GM12878 (cell line): ENCODE data around the gene C1QL4. TPM values are rescaled to one million over a fixed set of nuclear protein-coding genes. Genes with fewer than 3 reads are reported as not detected.
A peak's percentile ranks its signal among the peaks of the same experiment; 100 is the strongest.

Experiments
- ATAC-seq: fragments of 200-7000 bp; cut with Tn5 transposase; 3 replicates; pipeline ENCODE4 v1.9.1; 2020; ENCODE audit warnings: mild to moderate bottlenecking, moderate library complexity
- BruUV-seq: library from RNA; stranded (reverse); fragments of 400-500 nt; replicated peaks from 2 replicates; lab custom pipeline; 2021; lab: Mats Ljungman, UMichigan
- CTCF ChIA-PET: fragments of 300-600 bp; sonication (Branson Sonifier 250); formaldehyde crosslinking; extraction: SDS; loops from one replicate; lab custom pipeline; 2021; ENCODE audit warnings: inconsistent platforms; lab: Yijun Ruan, JAX
- POLR2A ChIA-PET: fragments of 350-600 bp; formaldehyde crosslinking; extraction: SDS; loops from one replicate; lab custom pipeline; 2021; ENCODE audit warnings: inconsistent platforms; lab: Charles Lee
- RAD21 ChIA-PET: fragments of 300-600 bp; sonication (Branson Sonifier 250); formaldehyde crosslinking; loops from one replicate; lab custom pipeline; 2023; ENCODE audit warnings: antibody characterized with exemption; ENCODE audit not compliant: unreplicated experiment; lab: Charles Lee
- SMC1A ChIA-PET: fragments of 300-600 bp; sonication (Branson Sonifier 250); formaldehyde crosslinking; loops from one replicate; lab custom pipeline; 2023; ENCODE audit not compliant: unreplicated experiment, uncharacterized antibody; lab: Charles Lee
- DNase-seq: peaks from one replicate; pipeline ENCODE4 v3.0.0-alpha.2; 2011; ENCODE audit warnings: low read depth, low spot score
- FAIRE-seq: peaks from 3 replicates; lab custom pipeline; 2011; peaks lifted over from hg19 to GRCh38; lab: Jason Lieb, UNC
- H2AFZ ChIP-seq: 2 replicates; pipeline ENCODE4 v1.6.0; 2011; ENCODE audit warnings: low read depth, low read length, control low read depth; ENCODE audit not compliant: control insufficient read depth
- H3K27ac ChIP-seq: 2 replicates; pipeline ENCODE4 v1.5.1; 2011; ENCODE audit warnings: control low read depth; ENCODE audit not compliant: control insufficient read depth, insufficient read depth
- H3K27me3 ChIP-seq, 2 experiments: replicated peaks in 1 of 2; 2 replicates each; pipeline versions ENCODE4 v1.6.0 to v1.6.1; 2011; ENCODE audit warnings: low read length in 1 of 2; ENCODE audit not compliant: control insufficient read depth in 2 of 2, insufficient read depth in 2 of 2
- H3K36me3 ChIP-seq, 2 experiments: 2 replicates each; pipeline ENCODE4 v1.5.1; 2011; ENCODE audit warnings: low read length in 1 of 2; ENCODE audit not compliant: control insufficient read depth in 2 of 2, insufficient read depth in 2 of 2
- H3K4me1 ChIP-seq: 2 replicates; pipeline ENCODE4 v1.6.1; 2011; ENCODE audit warnings: mild to moderate bottlenecking, low read length, moderate library complexity, mixed read lengths; ENCODE audit not compliant: control insufficient read depth, insufficient read depth
- H3K4me2 ChIP-seq: 2 replicates; pipeline ENCODE4 v1.6.0; 2011; ENCODE audit warnings: control low read depth; ENCODE audit not compliant: control insufficient read depth, insufficient read depth
- H3K4me3 ChIP-seq: fragments of 200-600 bp; sonication (generic); 2 replicates; pipeline ENCODE4 v1.5.1; 2016
- H3K79me2 ChIP-seq: 2 replicates; pipeline ENCODE4 v1.6.0; 2011; ENCODE audit warnings: low read length; ENCODE audit not compliant: control insufficient read depth, insufficient read depth
- H3K9ac ChIP-seq: 2 replicates; pipeline ENCODE4 v1.8.0; 2011; ENCODE audit warnings: low read length, control low read depth, mixed read lengths; ENCODE audit not compliant: control insufficient read depth, insufficient read depth
- H3K9me3 ChIP-seq: replicated peaks from 3 replicates; pipeline ENCODE4 v1.5.1; 2011; ENCODE audit warnings: mild to moderate bottlenecking, low read length; ENCODE audit not compliant: control insufficient read depth, insufficient read depth
- H4K20me1 ChIP-seq: 2 replicates; pipeline ENCODE4 v1.6.0; 2011; ENCODE audit not compliant: control insufficient read depth, insufficient read depth
- BMI1 ChIP-seq: fragments of 450-650 bp; IDR thresholded peaks from 2 replicates; pipeline ENCODE4 v1.6.1; 2016; ENCODE audit warnings: mild to moderate bottlenecking, moderate library complexity, borderline replicate concordance
- FOXK2 ChIP-seq: fragments of 450-650 bp; IDR thresholded peaks from 2 replicates; pipeline ENCODE4 v1.6.1; 2017; ENCODE audit warnings: mild to moderate bottlenecking, moderate library complexity
- KAT2A ChIP-seq: conservative IDR thresholded peaks from 2 replicates; pipeline ENCODE4 v1.6.1; 2011; ENCODE audit warnings: low read depth, low read length; ENCODE audit not compliant: control insufficient read depth
- MTA2 ChIP-seq: fragments of 450-650 bp; IDR thresholded peaks from 2 replicates; pipeline ENCODE4 v1.6.1; 2016; ENCODE audit warnings: low read depth, mild to moderate bottlenecking, moderate library complexity
- RELA ChIP-seq: fragments of 450-650 bp; IDR thresholded peaks from 2 replicates; pipeline ENCODE4 v1.8.0; 2014; ENCODE audit warnings: borderline replicate concordance; ENCODE audit not compliant: partially characterized antibody
- SREBF2 ChIP-seq: IDR thresholded peaks from 2 replicates; pipeline ENCODE4 v1.6.1; 2012; ENCODE audit warnings: mild to moderate bottlenecking, low read length
- TBL1XR1 ChIP-seq: IDR thresholded peaks from 2 replicates; pipeline ENCODE4 v1.6.1; 2012; ENCODE audit warnings: low read depth, low read length, improper control_type of control experiment
- WGBS: methylation state at CpG from one replicate; pipeline ENCODE4 v1.1.6; 2016; ENCODE audit warnings: low lambda C conversion rate; ENCODE audit not compliant: insufficient replicate concordance, insufficient coverage; ENCODE audit errors: missing lambda C conversion rate; 5-methylcytosine and 5-hydroxymethylcytosine counted together
- in situ Hi-C: fragments of 300-500 bp; cut with MboI; formaldehyde crosslinking; loops from 9 replicates; pipeline ENCODE4 v1.14.3; 2018; ENCODE audit warnings: mixed read lengths
- intact Hi-C: fragments of 100-400 bp; cut with micrococcal nuclease; formaldehyde crosslinking; loops from one replicate; pipeline ENCODE4 v1.14.2; 2022; ENCODE audit not compliant: unreplicated experiment
- polyA plus RNA-seq, 11 experiments: library from polyadenylated mRNA; depleted of rRNA in 4 of 11; unstranded in 6 of 11; stranded (reverse) in 5 of 11; fragments of >200 nt; fragmentation: Nextera tagmentation in 4 of 11; fragmentation: Illumina TruSeq in 1 of 11; extraction: Ambion mirVana in 4 of 11; extraction: Trizol in 1 of 11; gene quantifications; 1 replicate in 1 of 11; 2 replicates in 10 of 11; pipeline versions ENCODE4 v1.2.1 to v1.2.3, GENCODE V29; 2011 to 2016; ENCODE audit warnings: inconsistent platforms in 2 of 11, missing spikeins in 2 of 11, low read depth in 1 of 11
- total RNA-seq, 4 experiments: library from RNA; depleted of rRNA in 3 of 4; stranded (reverse); fragments of >200 nt in 3 of 4; fragmentation: Illumina TruSeq in 1 of 4; extraction: Trizol in 1 of 4; gene quantifications; 2 replicates each; pipeline versions ENCODE4 v1.2.1 to v1.2.3, GENCODE V29; 2013 to 2021
- TF ChIP-seq, protein P1 (sequence below): fragments of 450-650 bp; IDR thresholded peaks from 2 replicates; pipeline ENCODE4 v1.6.1; 2018; ENCODE audit warnings: borderline replicate concordance, mild to moderate bottlenecking; ENCODE audit not compliant: partially characterized antibody
- TF ChIP-seq, protein P2 (sequence below): IDR thresholded peaks from 2 replicates; pipeline ENCODE4 v1.6.1; 2012; ENCODE audit warnings: low read length, inconsistent platforms
- TF ChIP-seq, protein P3 (sequence below): IDR thresholded peaks from 2 replicates; pipeline ENCODE4 v1.6.1; 2011; ENCODE audit warnings: borderline replicate concordance, low read depth, mild to moderate bottlenecking, moderate library complexity, low read length; ENCODE audit not compliant: insufficient read depth, poor library complexity, severe bottlenecking

The C1QL4 gene
- total and polyA plus RNA-seq, 10 of the 15 experiments (the other 5 are each of a cell fraction or from before 2014, with no cell fraction given): 0.05 TPM; not detected in 9

DNA sequence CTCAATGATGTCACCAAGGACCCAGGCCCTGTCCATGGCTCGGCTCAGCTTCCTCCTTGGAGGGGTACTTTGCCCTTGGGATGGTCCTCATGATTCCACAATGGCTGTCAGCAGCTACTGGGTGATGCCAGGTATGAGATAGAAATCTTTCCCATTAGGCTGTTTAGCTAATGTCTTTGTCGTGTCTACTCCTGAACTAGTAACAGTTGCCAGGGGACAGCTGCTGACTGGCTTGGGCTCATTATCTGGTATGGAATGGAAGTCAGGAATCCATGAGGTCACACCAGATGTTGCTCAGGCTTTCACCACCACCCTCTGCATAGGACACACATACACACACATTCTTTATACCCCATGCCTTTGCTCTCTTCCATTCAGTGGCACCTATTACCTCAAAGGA is 32.8 kb downstream of the C1QL4 start:
- ATAC-seq (no peak), FAIRE-seq (no peak), DNase-seq (no peak)
- POLR2A ChIA-PET: interaction anchor here (0.6 kb wide), 1 partner anchor 13 kb away, joined by 4 read pairs; no protein-coding TSS in a partner anchor
- Histone ChIP-seq H3K27me3 (no peaks in the 10 kb centered on the region), H3K36me3 (no peaks in the 10 kb centered on the region), H3K4me3 (no peak overlapping the region), H3K9me3 (no peaks in the 10 kb centered on the region), H3K27ac (no peak overlapping the region), H3K79me2 (no peaks in the 10 kb centered on the region), H3K9ac (no peak overlapping the region), H2AFZ (no peak overlapping the region), H3K4me1 (no peaks in the 10 kb centered on the region), H3K4me2 (no peak overlapping the region), H4K20me1 (no peaks in the 10 kb centered on the region)
- CTCF ChIA-PET: interaction anchor here (1.2 to 3.3 kb wide), 7 partner anchors 10 to 54 kb away, joined by 3 to 12 read pairs (median 9); partner anchors contain the start of gene PRPH
- TF ChIP-seq, protein P1, sequence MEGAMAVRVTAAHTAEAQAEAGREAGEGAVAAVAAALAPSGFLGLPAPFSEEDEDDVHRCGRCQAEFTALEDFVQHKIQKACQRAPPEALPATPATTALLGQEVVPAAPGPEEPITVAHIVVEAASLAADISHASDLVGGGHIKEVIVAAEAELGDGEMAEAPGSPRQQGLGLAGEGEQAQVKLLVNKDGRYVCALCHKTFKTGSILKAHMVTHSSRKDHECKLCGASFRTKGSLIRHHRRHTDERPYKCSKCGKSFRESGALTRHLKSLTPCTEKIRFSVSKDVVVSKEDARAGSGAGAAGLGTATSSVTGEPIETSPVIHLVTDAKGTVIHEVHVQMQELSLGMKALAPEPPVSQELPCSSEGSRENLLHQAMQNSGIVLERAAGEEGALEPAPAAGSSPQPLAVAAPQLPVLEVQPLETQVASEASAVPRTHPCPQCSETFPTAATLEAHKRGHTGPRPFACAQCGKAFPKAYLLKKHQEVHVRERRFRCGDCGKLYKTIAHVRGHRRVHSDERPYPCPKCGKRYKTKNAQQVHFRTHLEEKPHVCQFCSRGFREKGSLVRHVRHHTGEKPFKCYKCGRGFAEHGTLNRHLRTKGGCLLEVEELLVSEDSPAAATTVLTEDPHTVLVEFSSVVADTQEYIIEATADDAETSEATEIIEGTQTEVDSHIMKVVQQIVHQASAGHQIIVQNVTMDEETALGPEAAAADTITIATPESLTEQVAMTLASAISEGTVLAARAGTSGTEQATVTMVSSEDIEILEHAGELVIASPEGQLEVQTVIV: no peak
- TF ChIP-seq KAT2A: no peak
- TF ChIP-seq MTA2: no peak
- intact Hi-C loops: no loop called here
- no TSS peak for BruUV-seq
- RAD21 ChIA-PET: no interaction called here
- SMC1A ChIA-PET: interaction anchor here (0.8 to 1.4 kb wide), 2 partner anchors 18 to 55 kb away, joined by 3 read pairs; no protein-coding TSS in a partner anchor
- 31% methylated on average over 2 of the region's 2 CpGs for WGBS
- in situ Hi-C loops: no loop called here

DNA sequence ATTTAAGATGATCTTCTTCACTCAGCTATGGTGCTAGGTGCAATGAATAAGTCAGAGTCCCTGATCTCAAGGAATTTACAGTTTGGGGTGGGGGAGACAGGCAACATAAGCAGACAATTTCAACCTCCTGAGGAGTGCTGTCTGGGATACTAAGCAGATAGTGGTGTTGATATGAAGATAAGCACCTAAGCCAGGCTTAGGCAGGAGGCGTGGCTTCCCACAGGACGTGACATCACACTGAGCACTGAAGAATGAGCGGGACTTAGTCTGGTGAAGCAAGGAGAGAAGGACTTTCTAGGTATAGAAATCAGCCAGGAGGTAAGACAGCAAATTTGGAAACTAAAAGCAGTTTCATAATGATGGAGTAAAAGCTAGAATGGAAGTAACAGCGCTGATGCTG is 35.2 kb downstream of the C1QL4 start:
- Histone ChIP-seq H3K79me2 (no peaks in the 10 kb centered on the region), H3K4me2 (no peak overlapping the region), H3K27me3 (peaks cover 2 to 6% of the 10 kb centered on the region in 2 experiments; a peak in 3 of 4 replicates), H2AFZ (peak overlapping the region; percentile 41; the same call in 1 of the 2 replicates), H4K20me1 (no peaks in the 10 kb centered on the region), H3K27ac (no peak overlapping the region), H3K9me3 (no peaks in the 10 kb centered on the region), H3K9ac (no peak overlapping the region), H3K4me3 (no peak overlapping the region), H3K4me1 (peaks cover 5% of the 10 kb centered on the region), H3K36me3 (no peaks in the 10 kb centered on the region)
- DNase-seq (no peak), FAIRE-seq (peak; percentile 71), ATAC-seq (peak; percentile 41; the same call in 2 of the 3 replicates)
- WGBS: 2% methylated on average over 4 of the region's 4 CpGs
- intact Hi-C loops: no loop called here
- ChIA-PET RAD21 (interaction anchor here (1.1 to 1.6 kb wide), 2 partner anchors 10 to 45 kb away, joined by 3 to 4 read pairs; partner anchors contain the start of gene DNAJC22), CTCF (interaction anchor here (1.6 to 3.2 kb wide), 3 partner anchors 13 to 56 kb away, joined by 5 to 13 read pairs (median 12); no protein-coding TSS in a partner anchor), SMC1A (interaction anchor here (1.1 kb wide), 1 partner anchor 234 kb away, joined by 3 read pairs; no protein-coding TSS in a partner anchor), POLR2A (no interaction called here)
- in situ Hi-C loops: no loop called here
- no TSS peak for BruUV-seq
- TF ChIP-seq, protein P2, sequence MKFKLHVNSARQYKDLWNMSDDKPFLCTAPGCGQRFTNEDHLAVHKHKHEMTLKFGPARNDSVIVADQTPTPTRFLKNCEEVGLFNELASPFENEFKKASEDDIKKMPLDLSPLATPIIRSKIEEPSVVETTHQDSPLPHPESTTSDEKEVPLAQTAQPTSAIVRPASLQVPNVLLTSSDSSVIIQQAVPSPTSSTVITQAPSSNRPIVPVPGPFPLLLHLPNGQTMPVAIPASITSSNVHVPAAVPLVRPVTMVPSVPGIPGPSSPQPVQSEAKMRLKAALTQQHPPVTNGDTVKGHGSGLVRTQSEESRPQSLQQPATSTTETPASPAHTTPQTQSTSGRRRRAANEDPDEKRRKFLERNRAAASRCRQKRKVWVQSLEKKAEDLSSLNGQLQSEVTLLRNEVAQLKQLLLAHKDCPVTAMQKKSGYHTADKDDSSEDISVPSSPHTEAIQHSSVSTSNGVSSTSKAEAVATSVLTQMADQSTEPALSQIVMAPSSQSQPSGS: no peak
- TF ChIP-seq RELA: no peak
- TF ChIP-seq, protein P3, sequence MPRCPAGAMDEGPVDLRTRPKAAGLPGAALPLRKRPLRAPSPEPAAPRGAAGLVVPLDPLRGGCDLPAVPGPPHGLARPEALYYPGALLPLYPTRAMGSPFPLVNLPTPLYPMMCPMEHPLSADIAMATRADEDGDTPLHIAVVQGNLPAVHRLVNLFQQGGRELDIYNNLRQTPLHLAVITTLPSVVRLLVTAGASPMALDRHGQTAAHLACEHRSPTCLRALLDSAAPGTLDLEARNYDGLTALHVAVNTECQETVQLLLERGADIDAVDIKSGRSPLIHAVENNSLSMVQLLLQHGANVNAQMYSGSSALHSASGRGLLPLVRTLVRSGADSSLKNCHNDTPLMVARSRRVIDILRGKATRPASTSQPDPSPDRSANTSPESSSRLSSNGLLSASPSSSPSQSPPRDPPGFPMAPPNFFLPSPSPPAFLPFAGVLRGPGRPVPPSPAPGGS: no peak
- no peak for TF ChIP-seq BMI1
- no peak for TF ChIP-seq SREBF2
- no peak for TF ChIP-seq TBL1XR1
- no peak for TF ChIP-seq FOXK2
